Ishikawa (cell line): ENCODE data around the gene NKD1.

Experiments
- CEBPB ChIP-seq: IDR thresholded peaks from 2 replicates; pipeline ENCODE4 v1.6.1; 2012
- CREB1 ChIP-seq: IDR thresholded peaks from 2 replicates; pipeline ENCODE4 v1.6.1; 2012; ENCODE audit warnings: low read depth
- EGR1 ChIP-seq: IDR thresholded peaks from 2 replicates; pipeline ENCODE4 v1.6.1; 2012
- EP300 ChIP-seq: IDR thresholded peaks from 2 replicates; pipeline ENCODE4 v1.6.1; 2012; ENCODE audit warnings: borderline replicate concordance
- FOXM1 ChIP-seq: IDR thresholded peaks from 2 replicates; pipeline ENCODE4 v1.6.1; 2012; ENCODE audit warnings: low read depth, borderline replicate concordance
- NFIC ChIP-seq: IDR thresholded peaks from 2 replicates; pipeline ENCODE4 v1.6.1; 2012
- RAD21 ChIP-seq: IDR thresholded peaks from 2 replicates; pipeline ENCODE4 v1.6.1; 2012; ENCODE audit warnings: low read depth
- TAF1 ChIP-seq: IDR thresholded peaks from 2 replicates; pipeline ENCODE4 v1.6.1; 2012; ENCODE audit warnings: low read depth, mild to moderate bottlenecking
- TCF12 ChIP-seq: IDR thresholded peaks from 2 replicates; pipeline ENCODE4 v1.6.1; 2012; ENCODE audit warnings: low read depth
- TEAD4 ChIP-seq: IDR thresholded peaks from 2 replicates; pipeline ENCODE4 v1.6.1; 2012
- YY1 ChIP-seq: IDR thresholded peaks from 2 replicates; pipeline ENCODE4 v1.6.1; 2012; ENCODE audit warnings: low read depth
- ZBTB7A ChIP-seq: IDR thresholded peaks from 2 replicates; pipeline ENCODE4 v1.6.1; 2012; ENCODE audit warnings: low read depth
- TF ChIP-seq, protein P1 (sequence below): IDR thresholded peaks from 2 replicates; pipeline ENCODE4 v1.6.1; 2012
- TF ChIP-seq, protein P2 (sequence below): IDR thresholded peaks from 2 replicates; pipeline ENCODE4 v1.6.1; 2012; ENCODE audit warnings: low read depth, mild to moderate bottlenecking
- TF ChIP-seq, protein P3 (sequence below): IDR thresholded peaks from 2 replicates; pipeline ENCODE4 v1.6.1; 2012

NKD1 gene

DNA sequence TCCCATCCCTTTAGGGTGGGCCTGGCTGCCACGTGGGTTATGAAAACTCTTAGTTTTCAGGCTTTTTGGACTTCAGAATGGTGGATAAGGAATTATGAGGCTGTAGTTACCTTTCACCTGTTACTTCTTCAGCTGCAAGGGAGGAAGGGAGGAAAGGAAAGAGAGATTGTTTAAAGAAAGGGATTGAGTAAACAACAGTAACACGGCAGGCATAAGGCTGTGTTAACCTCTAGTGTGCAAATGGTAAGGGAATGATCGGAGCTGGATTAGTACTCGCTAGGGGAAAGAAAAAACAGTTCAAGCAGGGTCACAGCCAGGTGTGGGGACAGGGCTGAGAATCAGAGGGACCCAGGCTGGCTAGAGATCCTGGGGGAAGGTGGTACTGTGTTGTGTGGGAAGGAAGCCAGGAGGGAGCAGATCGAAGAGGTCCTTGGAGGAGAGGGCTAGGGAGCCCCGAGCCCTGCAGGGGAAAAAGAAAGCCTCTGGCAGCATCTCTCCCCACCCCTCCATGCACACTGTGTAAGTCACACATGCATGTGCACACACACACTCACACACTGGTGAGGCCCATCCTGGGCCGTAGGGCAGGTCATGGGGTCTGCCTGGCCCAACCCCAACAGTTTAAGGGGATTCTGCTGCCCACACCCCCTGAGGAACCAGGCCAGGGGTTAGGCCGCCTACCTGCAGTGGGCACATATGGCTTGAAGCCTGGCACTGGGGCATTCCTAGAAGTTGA lies 83.2 kb downstream of the NKD1 start:
- TF ChIP-seq, protein P1, sequence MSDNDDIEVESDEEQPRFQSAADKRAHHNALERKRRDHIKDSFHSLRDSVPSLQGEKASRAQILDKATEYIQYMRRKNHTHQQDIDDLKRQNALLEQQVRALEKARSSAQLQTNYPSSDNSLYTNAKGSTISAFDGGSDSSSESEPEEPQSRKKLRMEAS, result no peak
- no peak for TF ChIP-seq EGR1
- TF ChIP-seq TEAD4, result no peak
- no peak for TF ChIP-seq ZBTB7A
- no peak for TF ChIP-seq CEBPB
- TF ChIP-seq, protein P2, sequence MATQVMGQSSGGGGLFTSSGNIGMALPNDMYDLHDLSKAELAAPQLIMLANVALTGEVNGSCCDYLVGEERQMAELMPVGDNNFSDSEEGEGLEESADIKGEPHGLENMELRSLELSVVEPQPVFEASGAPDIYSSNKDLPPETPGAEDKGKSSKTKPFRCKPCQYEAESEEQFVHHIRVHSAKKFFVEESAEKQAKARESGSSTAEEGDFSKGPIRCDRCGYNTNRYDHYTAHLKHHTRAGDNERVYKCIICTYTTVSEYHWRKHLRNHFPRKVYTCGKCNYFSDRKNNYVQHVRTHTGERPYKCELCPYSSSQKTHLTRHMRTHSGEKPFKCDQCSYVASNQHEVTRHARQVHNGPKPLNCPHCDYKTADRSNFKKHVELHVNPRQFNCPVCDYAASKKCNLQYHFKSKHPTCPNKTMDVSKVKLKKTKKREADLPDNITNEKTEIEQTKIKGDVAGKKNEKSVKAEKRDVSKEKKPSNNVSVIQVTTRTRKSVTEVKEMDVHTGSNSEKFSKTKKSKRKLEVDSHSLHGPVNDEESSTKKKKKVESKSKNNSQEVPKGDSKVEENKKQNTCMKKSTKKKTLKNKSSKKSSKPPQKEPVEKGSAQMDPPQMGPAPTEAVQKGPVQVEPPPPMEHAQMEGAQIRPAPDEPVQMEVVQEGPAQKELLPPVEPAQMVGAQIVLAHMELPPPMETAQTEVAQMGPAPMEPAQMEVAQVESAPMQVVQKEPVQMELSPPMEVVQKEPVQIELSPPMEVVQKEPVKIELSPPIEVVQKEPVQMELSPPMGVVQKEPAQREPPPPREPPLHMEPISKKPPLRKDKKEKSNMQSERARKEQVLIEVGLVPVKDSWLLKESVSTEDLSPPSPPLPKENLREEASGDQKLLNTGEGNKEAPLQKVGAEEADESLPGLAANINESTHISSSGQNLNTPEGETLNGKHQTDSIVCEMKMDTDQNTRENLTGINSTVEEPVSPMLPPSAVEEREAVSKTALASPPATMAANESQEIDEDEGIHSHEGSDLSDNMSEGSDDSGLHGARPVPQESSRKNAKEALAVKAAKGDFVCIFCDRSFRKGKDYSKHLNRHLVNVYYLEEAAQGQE, result no peak
- TF ChIP-seq CREB1, result no peak
- TF ChIP-seq, protein P3, sequence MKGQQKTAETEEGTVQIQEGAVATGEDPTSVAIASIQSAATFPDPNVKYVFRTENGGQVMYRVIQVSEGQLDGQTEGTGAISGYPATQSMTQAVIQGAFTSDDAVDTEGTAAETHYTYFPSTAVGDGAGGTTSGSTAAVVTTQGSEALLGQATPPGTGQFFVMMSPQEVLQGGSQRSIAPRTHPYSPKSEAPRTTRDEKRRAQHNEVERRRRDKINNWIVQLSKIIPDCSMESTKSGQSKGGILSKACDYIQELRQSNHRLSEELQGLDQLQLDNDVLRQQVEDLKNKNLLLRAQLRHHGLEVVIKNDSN, result no peak
- TF ChIP-seq TAF1, result no peak
- TF ChIP-seq RAD21, result no peak
- TF ChIP-seq NFIC, result no peak

DNA sequence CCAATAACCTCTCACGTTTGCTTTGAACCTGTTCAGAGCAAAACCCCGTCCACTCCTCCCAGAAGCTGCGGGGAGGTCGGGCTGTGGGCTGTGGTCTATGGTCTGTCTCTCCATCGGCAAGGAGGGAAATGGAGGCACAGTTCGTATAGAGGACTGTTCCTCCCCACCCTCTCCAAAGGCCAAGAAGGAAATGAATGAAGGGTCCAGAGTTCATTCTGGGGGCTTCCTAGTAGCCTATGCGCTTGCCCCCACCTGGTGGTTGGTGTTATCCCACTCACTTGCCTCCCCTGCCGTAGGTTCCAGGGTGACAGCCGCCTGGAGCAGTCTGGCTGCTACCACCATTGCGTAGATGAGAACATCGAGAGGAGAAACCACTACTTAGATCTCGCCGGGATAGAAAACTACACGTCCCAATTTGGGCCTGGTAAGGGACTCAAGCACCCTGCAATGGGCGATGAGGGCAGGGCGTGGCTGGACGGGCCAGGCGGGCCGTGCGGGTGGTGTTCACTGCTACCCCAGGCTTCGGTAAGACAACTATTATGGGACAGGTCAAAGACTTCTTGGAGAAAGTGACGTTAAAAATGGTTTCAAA lies 83.9 kb downstream of the NKD1 start:
- TF ChIP-seq ZBTB7A (no peak), EP300 (no peak), TCF12 (no peak), EGR1 (no peak), FOXM1 (no peak), YY1 (no peak)
- TF ChIP-seq, protein P3, result no peak

DNA sequence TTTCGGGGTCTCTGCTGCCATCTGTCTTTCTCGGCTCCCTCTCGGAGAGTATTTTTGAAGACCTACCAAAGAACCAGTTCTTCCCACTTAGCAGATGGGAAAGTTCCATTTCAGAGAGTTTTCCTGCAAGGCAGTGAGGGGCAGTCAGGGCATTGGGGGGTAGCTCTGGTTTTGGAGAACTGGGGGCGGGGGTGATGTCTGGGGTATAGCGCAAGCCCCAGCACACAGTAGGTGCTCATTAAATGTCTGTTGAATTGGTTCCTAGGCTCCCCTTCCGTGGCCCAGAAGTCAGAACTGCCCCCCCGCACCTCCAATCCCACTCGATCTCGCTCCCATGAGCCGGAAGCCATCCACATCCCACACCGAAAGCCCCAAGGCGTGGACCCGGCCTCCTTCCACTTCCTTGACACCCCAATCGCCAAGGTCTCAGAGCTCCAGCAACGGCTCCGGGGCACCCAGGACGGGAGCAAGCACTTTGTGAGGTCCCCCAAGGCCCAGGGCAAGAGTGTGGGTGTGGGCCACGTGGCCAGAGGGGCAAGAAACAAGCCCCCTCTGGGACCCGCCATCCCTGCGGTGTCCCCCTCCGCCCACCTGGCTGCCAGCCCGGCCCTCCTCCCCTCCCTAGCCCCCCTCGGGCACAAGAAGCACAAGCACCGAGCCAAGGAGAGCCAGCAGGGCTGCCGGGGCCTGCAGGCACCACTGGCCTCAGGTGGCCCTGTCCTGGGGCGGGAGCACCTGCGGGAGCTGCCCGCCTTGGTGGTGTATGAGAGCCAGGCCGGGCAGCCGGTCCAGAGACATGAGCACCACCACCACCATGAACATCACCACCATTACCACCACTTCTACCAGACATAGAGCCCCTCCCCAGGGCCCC lies 85.0 kb downstream of the NKD1 start:
- TF ChIP-seq, protein P2, result no peak
- no peak for TF ChIP-seq ZBTB7A
- no peak for TF ChIP-seq RAD21
- TF ChIP-seq TEAD4, result no peak
- TF ChIP-seq EGR1, result no peak
- TF ChIP-seq, protein P1, result no peak
- TF ChIP-seq NFIC, result no peak
- no peak for TF ChIP-seq YY1
- no peak for TF ChIP-seq TCF12

DNA sequence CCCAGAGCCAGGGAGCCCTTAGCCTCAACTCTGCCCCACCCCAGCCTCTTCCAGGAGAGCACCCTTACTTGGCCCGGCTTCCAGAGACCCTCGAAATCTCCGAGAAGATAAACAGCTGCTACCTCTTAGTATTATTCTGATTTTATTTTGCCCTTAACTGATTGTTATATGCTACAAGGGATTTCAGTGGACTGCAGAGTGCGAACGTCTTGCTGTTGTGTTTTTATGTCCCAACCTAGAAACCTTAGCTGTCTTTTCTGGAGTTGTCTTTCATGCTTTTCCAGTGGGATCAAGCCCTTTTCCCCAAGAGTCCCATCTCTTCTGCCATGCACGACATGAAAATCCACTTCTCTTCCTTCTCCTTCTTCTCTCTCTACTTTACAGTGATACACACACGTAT lies 85.9 kb downstream of the NKD1 start:
- no peak for TF ChIP-seq CEBPB
- TF ChIP-seq RAD21, result no peak
- TF ChIP-seq, protein P1, result no peak
- TF ChIP-seq TCF12, result no peak
- TF ChIP-seq, protein P3, result no peak
- TF ChIP-seq TAF1, result no peak
- TF ChIP-seq CREB1, result no peak
- no peak for TF ChIP-seq TEAD4
- no peak for TF ChIP-seq EP300
- TF ChIP-seq YY1, result no peak
- no peak for TF ChIP-seq FOXM1
- TF ChIP-seq EGR1, result no peak
- no peak for TF ChIP-seq NFIC
- TF ChIP-seq, protein P2, result no peak
- TF ChIP-seq ZBTB7A, result no peak
